SJCRH30 (cell line): ENCODE data around the gene TFCP2. TPM values are rescaled to one million over a fixed set of nuclear protein-coding genes. Genes with fewer than 3 reads are reported as not detected.
A peak's percentile ranks its signal among the peaks of the same experiment; 100 is the strongest.
"Not testable (repeated sequence)": the region's sequence is repeated elsewhere in the genome, so short reads cannot be mapped to it uniquely, and the experiment has no call there.

Experiments
- DNase-seq, 2 experiments: peaks; one replicate each; pipeline ENCODE4 v3.0.0-alpha.2; 2015 to 2020
- H3K27ac ChIP-seq: fragments of 250-450 bp; sonication (Bioruptor Pico); 2 replicates; pipeline ENCODE4 v1.5.1; 2020; ENCODE audit warnings: mild to moderate bottlenecking, moderate library complexity
- H3K27me3 ChIP-seq: fragments of 250-450 bp; sonication (Bioruptor Pico); 2 replicates; pipeline ENCODE4 v1.5.1; 2020; ENCODE audit warnings: mild to moderate bottlenecking, moderate library complexity
- H3K36me3 ChIP-seq: fragments of 250-450 bp; sonication (Bioruptor Pico); 2 replicates; pipeline ENCODE4 v1.5.1; 2020; ENCODE audit warnings: mild to moderate bottlenecking, moderate library complexity
- H3K4me1 ChIP-seq: fragments of 250-450 bp; sonication (Bioruptor Pico); 2 replicates; pipeline ENCODE4 v1.5.1; 2020; ENCODE audit warnings: mild to moderate bottlenecking, moderate library complexity
- H3K4me3 ChIP-seq: fragments of 250-450 bp; sonication (Bioruptor Pico); 2 replicates; pipeline ENCODE4 v1.5.1; 2020; ENCODE audit warnings: mild to moderate bottlenecking, moderate library complexity
- H3K9me3 ChIP-seq: fragments of 250-450 bp; sonication (Bioruptor Pico); replicated peaks from 2 replicates; pipeline ENCODE4 v1.5.1; 2020; ENCODE audit warnings: mild to moderate bottlenecking, moderate library complexity
- total RNA-seq: library from RNA; depleted of rRNA; stranded (reverse); fragments of >200 nt; shearing (Covaris generic); gene quantifications from 2 replicates; pipeline ENCODE4 v1.2.3, GENCODE V29; 2014

Gene TFCP2
- total RNA-seq, 1 experiment from 2014 or later = 24.1 TPM

GRCh38 chr12:51087818-51088217 is 85.1 kb downstream of the TFCP2 start:
- no peak for DNase-seq
- no peak overlapping the region for H3K27ac ChIP-seq
- H3K36me3 ChIP-seq = no peaks in the 10 kb centered on the region
- H3K4me1 ChIP-seq = no peaks in the 10 kb centered on the region
- no peak overlapping the region for H3K4me3 ChIP-seq
- no peaks in the 10 kb centered on the region for H3K27me3 ChIP-seq
- no peaks in the 10 kb centered on the region for H3K9me3 ChIP-seq

DNA sequence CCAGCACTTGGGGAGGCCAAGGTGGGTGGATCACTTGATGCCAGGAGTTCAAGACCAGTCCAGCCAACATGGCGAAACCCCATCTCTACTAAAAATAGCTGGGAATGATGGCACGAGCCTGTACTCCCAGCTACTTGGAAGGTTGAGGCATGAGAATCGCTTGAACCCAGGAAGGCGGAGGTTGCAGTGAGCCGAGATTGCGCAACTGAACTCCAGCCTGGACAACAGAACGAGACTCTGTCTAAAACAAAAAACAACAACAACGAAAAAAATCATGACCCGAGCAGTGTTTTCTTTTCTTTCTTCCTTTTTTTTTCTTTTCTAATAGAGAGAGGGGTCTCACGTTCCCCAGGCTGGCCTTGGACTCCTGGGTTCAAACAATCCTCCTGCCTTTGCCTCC is 86.0 kb downstream of the TFCP2 start:
- H3K27me3 ChIP-seq = no peaks in the 10 kb centered on the region
- H3K4me3 ChIP-seq = no peak overlapping the region
- no peaks in the 10 kb centered on the region for H3K36me3 ChIP-seq
- H3K9me3 ChIP-seq = no peaks in the 10 kb centered on the region
- H3K27ac ChIP-seq = no peak overlapping the region
- DNase-seq = no peak
- H3K4me1 ChIP-seq = peaks cover 1% of the 10 kb centered on the region; the same call in 1 of the 2 replicates

GRCh38 chr12:51085757-51086156 is 87.2 kb downstream of the TFCP2 start:
- Histone ChIP-seq H3K4me1 (peaks cover 13% of the 10 kb centered on the region), H3K36me3 (no peaks in the 10 kb centered on the region; the same call in 1 of the 2 replicates), H3K27me3 (no peaks in the 10 kb centered on the region), H3K4me3 (no peak overlapping the region), H3K27ac (no peak overlapping the region), H3K9me3 (no peaks in the 10 kb centered on the region)
- no peak for DNase-seq

DNA sequence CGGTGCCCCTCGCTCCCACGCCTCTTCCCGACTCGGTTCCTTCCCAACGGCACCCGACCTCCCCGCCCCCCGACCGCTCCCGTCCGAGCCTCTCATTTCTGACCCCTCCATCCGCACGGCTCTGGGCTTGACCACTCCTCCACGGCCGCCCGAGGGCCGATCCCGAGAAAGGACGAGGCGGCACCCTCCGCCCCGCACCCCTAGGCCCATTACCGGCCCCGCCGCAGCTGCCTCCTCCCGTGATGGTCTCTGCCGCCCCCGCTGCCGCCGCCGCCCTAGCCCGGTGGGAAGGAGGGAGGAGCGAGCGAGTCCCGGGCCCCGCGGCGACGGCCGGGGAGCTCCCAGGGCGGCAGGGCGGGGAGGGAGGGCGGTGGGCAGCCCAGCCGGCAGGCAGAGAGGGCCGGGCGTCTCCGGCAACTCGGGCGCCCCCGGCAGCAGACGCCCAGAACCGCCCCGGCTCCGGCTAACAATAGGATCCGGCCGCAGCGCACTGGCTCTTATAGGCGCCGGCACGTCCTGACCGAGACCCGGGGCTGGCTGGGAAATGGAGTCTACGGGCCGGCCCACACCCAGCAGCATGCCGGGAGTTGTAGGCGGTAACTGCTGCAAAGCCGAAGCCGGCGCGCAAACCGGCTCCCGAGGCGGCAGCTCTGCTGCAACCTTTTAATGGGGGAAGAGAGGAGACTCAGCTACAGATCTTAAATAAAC is 89.7 kb downstream of the TFCP2 start, which contains the start of gene CSRNP2:
Gene CSRNP2, minus strand, starts transcription at position 471 of the 708 bp plus-strand sequence. CDS start 7,035 bp downstream, outside the sequence.
- peak; percentile 98 to 99 for DNase-seq
- H3K27ac ChIP-seq = peak within 1 kb of the TSS; percentile 79
- no peaks in the 10 kb centered on the region for H3K27me3 ChIP-seq
- peaks cover 27% of the 10 kb centered on the region for H3K4me1 ChIP-seq
- no peaks in the 10 kb centered on the region for H3K9me3 ChIP-seq
- no peaks in the 10 kb centered on the region; the same call in 1 of the 2 replicates for H3K36me3 ChIP-seq
- H3K4me3 ChIP-seq = peak within 1 kb of the TSS; percentile 86

DNA sequence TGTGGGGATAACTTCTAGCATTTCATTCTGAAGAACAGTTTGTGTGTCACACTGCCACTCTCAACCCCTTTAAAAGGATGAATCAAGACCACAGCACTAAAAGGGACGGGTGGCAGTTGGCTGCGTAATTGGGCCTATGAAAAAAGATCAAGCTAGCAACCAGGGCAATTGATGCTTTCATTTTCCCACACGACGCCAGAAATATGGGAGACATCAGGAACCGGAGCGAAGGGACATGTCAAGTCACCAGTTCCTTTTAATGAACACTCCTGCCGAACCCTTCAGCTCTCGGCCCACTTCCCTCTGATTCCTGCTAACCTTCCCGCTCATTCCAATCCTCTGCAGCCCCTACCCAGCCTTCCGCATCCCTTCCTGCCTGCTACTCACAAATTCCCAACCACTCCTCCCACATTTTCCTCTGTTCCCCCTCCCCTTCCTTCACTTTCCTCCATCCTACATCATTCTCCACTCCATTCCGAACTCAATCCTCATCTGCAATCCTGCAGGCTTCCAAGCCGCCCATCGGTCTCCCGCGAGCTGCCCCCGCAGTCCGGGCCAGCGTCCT is 90.3 kb downstream of the TFCP2 start:
- H3K27me3 ChIP-seq = no peaks in the 10 kb centered on the region
- H3K27ac ChIP-seq = peak overlapping the region; percentile 79
- H3K4me3 ChIP-seq = peak overlapping the region; percentile 86
- H3K4me1 ChIP-seq = peaks cover 33% of the 10 kb centered on the region
- peak; percentile 47 to 65 for DNase-seq
- H3K9me3 ChIP-seq = no peaks in the 10 kb centered on the region
- H3K36me3 ChIP-seq = peaks cover under 1% of the 10 kb centered on the region

GRCh38 chr12:51081421-51081820 is 91.5 kb downstream of the TFCP2 start:
- Histone ChIP-seq H3K4me3 (peak overlapping the region; percentile 86), H3K4me1 (peaks cover 44% of the 10 kb centered on the region), H3K27me3 (no peaks in the 10 kb centered on the region), H3K36me3 (peaks cover 6% of the 10 kb centered on the region), H3K9me3 (no peaks in the 10 kb centered on the region), H3K27ac (peak overlapping the region; percentile 89; the same call in 1 of the 2 replicates)
- no peak for DNase-seq

DNA sequence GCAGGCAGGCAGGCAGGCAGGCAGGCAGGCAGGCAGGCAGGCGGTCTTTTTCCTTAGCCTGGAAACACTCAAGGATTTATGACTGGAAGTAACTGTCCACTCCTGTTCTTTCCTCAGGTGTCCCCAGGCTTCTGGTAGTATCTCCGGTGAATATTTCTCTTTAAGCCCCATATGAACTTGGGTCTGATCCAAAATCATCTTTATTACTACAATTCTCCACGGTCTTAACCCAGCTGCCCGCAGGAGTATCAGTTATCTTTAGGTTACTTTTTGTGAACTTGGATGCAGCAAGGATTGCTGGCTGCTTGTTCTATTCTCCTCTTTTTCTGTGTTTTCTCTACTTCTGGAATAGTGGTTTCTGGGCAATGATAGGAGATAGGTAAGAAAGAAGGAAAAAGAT is 92.8 kb downstream of the TFCP2 start:
- Histone ChIP-seq H3K36me3 (peaks cover 11% of the 10 kb centered on the region), H3K4me3 (peak overlapping the region; percentile 5; the same call in 1 of the 2 replicates), H3K27me3 (no peaks in the 10 kb centered on the region), H3K27ac (peak overlapping the region; percentile 89), H3K4me1 (peaks cover 57% of the 10 kb centered on the region), H3K9me3 (no peaks in the 10 kb centered on the region)
- DNase-seq = peak; percentile 71 to 94

DNA sequence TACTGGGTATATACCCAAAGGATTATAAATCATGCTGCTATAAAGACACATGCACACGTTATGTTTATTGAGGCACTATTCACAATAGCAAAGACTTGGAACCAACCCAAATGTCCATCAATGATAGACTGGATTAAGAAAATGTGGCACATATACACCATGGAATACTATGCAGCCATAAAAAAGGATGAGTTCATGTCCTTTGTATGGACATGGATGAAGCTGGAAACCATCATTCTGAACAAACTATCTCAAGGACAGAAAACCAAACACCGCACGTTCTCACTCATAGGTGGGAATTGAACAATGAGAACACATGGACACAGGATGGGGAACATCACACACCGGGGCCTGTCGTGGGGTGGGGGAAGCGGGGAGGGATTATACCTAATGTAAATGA is 94.1 kb downstream of the TFCP2 start:
- H3K9me3 ChIP-seq, H3K4me3 ChIP-seq, DNase-seq, H3K27me3 ChIP-seq: not testable (repeated sequence)
- peaks cover 23% of the 10 kb centered on the region for H3K36me3 ChIP-seq
- peak overlapping the region; percentile 10; the same call in 1 of the 2 replicates for H3K27ac ChIP-seq
- H3K4me1 ChIP-seq = peaks cover 63% of the 10 kb centered on the region

GRCh38 chr12:51078346-51078745 is 94.6 kb downstream of the TFCP2 start:
- Histone ChIP-seq H3K27ac (peak overlapping the region; percentile 10), H3K4me1 (peaks cover 63% of the 10 kb centered on the region)

DNA sequence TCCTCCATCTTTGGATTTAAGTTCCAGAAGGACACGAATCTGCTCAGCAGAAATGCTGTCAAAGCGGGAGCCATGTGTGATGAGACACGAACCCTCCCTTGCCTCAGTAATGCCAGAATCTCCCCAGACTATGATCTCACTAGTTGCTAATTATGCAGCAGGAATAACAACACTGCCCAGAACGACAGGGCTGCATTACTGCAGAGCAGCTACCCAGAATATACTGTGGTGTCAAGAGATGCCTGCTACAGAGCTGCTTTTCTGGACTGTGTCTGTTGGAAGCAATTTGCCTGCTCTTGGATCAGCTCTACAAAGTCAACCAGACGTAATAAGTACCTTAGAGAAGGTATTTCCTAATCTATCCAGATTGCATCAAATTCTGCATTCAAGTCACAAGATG is 95.0 kb downstream of the TFCP2 start:
- Histone ChIP-seq H3K27me3 (no peaks in the 10 kb centered on the region), H3K9me3 (no peaks in the 10 kb centered on the region), H3K36me3 (peaks cover 32% of the 10 kb centered on the region), H3K27ac (peak overlapping the region; percentile 10), H3K4me3 (no peak overlapping the region), H3K4me1 (peaks cover 65% of the 10 kb centered on the region)
- DNase-seq = peak; percentile 32 to 42

More at GRCh38 chr12:51078346-51078745, 94.6 kb downstream of the TFCP2 start:
- peaks cover 28% of the 10 kb centered on the region for H3K36me3 ChIP-seq
- DNase-seq = peak in 1 of 2 experiments; percentile 29
- H3K27me3 ChIP-seq, H3K4me3 ChIP-seq, H3K9me3 ChIP-seq: not testable (repeated sequence)

GRCh38 chr12:51076236-51076930 is 96.6 kb downstream of the TFCP2 start:
- Histone ChIP-seq H3K27ac (peak overlapping the region; percentile 41), H3K27me3 (no peaks in the 10 kb centered on the region), H3K4me3 (no peak overlapping the region), H3K36me3 (peaks cover 37% of the 10 kb centered on the region), H3K4me1 (peaks cover 69% of the 10 kb centered on the region), H3K9me3 (no peaks in the 10 kb centered on the region)
- DNase-seq = peak; percentile 68 to 73

DNA sequence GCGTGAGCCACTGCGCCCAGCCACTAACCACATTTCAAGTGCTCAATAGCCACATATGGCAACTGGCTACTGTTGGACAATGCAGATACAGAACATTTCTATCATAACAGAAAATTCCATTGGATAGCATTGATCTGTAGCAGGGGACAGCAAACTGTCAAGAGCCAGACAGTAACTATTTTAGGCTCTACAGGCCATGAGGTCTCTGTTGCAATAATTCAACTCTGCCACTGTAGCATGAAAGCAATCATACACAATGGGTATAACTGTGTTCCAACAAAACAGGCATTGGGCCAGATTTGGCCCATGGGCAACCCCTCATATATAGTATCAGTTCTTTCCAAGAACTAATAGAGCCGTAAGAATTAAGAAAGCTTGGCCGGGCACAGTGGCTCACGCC is 97.5 kb downstream of the TFCP2 start:
- Histone ChIP-seq H3K4me3 (no peak overlapping the region), H3K27ac (peak overlapping the region; percentile 41; the same call in 1 of the 2 replicates)
- no peak for DNase-seq

DNA sequence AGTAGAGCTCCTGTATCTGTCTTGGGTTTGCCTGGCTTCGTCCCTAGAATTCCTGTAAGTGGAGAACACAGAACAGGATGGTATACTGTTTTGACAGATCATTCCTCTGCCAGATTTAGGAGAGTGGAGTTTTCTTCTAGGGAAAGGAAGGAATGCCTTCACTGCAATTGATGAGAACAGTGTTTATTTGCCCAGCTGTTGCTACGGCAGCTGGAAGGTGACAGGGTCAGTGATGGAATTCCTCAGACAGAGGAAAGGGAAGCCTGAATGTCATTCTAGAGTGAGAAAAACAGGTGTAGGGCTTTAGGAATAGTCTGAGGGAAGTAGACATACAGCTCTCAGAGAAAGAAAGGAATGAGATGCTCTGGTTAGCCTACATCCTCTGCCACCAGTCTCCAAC is 101.3 kb downstream of the TFCP2 start:
- Histone ChIP-seq H3K27ac (peak overlapping the region; percentile 84), H3K27me3 (no peaks in the 10 kb centered on the region), H3K36me3 (peaks cover 70% of the 10 kb centered on the region), H3K4me3 (no peak overlapping the region), H3K4me1 (peaks cover 51% of the 10 kb centered on the region), H3K9me3 (no peaks in the 10 kb centered on the region)
- peak; percentile 94 to 99 for DNase-seq

More for the DNA sequence above, 97.5 kb downstream of the TFCP2 start:
- H3K36me3 ChIP-seq = peaks cover 43% of the 10 kb centered on the region
- H3K9me3 ChIP-seq = no peaks in the 10 kb centered on the region
- H3K27me3 ChIP-seq = no peaks in the 10 kb centered on the region
- peaks cover 69% of the 10 kb centered on the region for H3K4me1 ChIP-seq

GRCh38 chr12:51070004-51070403 is 102.9 kb downstream of the TFCP2 start:
- no peak for DNase-seq
- Histone ChIP-seq H3K9me3 (no peaks in the 10 kb centered on the region), H3K4me1 (peaks cover 34% of the 10 kb centered on the region), H3K4me3 (no peak overlapping the region), H3K27me3 (no peaks in the 10 kb centered on the region), H3K36me3 (peaks cover 78% of the 10 kb centered on the region), H3K27ac (peak overlapping the region; percentile 2; the same call in 1 of the 2 replicates)

- Histone ChIP-seq H3K27me3 (no peaks in the 10 kb centered on the region), H3K4me1 (peaks cover 25% of the 10 kb centered on the region), H3K9me3 (no peaks in the 10 kb centered on the region), H3K4me3 (no peak overlapping the region), H3K36me3 (peaks cover 79% of the 10 kb centered on the region), H3K27ac (no peak overlapping the region)
- DNase-seq = no peak
Observed at GRCh38 chr12:51067771-51068170, 105.2 kb downstream of the TFCP2 start.
